GM23338 (cell line): ENCODE measurements around the gene ANKRD17. TPM values are rescaled to one million over a fixed set of nuclear protein-coding genes. Genes with fewer than 3 reads are reported as not detected.

Source experiments
- ATAC-seq: fragments of 200-7000 bp; cut with Tn5 transposase; 3 replicates; pipeline ENCODE4 v1.9.1; 2020
- DNase-seq: peaks from one replicate; pipeline ENCODE4 v3.0.0-alpha.2; 2015; ENCODE audit warnings: low spot score
- H2AFZ ChIP-seq: fragments of 200-600 bp; sonication (generic); 2 replicates; pipeline ENCODE4 v1.8.0; 2016; ENCODE audit warnings: antibody characterized with exemption, mild to moderate bottlenecking, moderate library complexity
- H3F3A ChIP-seq: fragments of 200-600 bp; sonication (generic); replicated peaks from 2 replicates; pipeline ENCODE4 v1.8.0; 2017; ENCODE audit warnings: antibody characterized with exemption, mixed run types, low read depth
- H3K27ac ChIP-seq: fragments of 200-600 bp; sonication (generic); 2 replicates; pipeline ENCODE4 v1.6.1; 2016; ENCODE audit warnings: low read depth
- H3K27me3 ChIP-seq: fragments of 200-600 bp; sonication (generic); 2 replicates; pipeline ENCODE4 v1.8.0; 2016; ENCODE audit warnings: mild to moderate bottlenecking, mixed run types, moderate library complexity; ENCODE audit not compliant: insufficient read depth
- H3K36me3 ChIP-seq: fragments of 200-600 bp; sonication (generic); 2 replicates; pipeline ENCODE4 v1.8.0; 2016; ENCODE audit warnings: mild to moderate bottlenecking; ENCODE audit not compliant: insufficient read depth
- H3K4me1 ChIP-seq: fragments of 200-600 bp; sonication (generic); 2 replicates; pipeline ENCODE4 v1.8.0; 2016; ENCODE audit warnings: mild to moderate bottlenecking, moderate library complexity; ENCODE audit not compliant: insufficient read depth
- H3K4me2 ChIP-seq: fragments of 200-600 bp; sonication (generic); 2 replicates; pipeline ENCODE4 v1.7.1; 2017; ENCODE audit warnings: mixed run types
- H3K4me3 ChIP-seq: fragments of 200-600 bp; sonication (generic); 2 replicates; pipeline ENCODE4 v1.6.1; 2016; ENCODE audit warnings: mixed run types
- H3K79me2 ChIP-seq: fragments of 200-600 bp; sonication (generic); replicated peaks from 2 replicates; pipeline ENCODE4 v1.8.0; 2017; ENCODE audit warnings: mild to moderate bottlenecking; ENCODE audit not compliant: insufficient read depth
- H3K9me2 ChIP-seq: fragments of 200-600 bp; sonication (generic); 2 replicates; pipeline ENCODE4 v1.8.0; 2017; ENCODE audit not compliant: insufficient read depth
- H4K20me1 ChIP-seq: fragments of 200-600 bp; sonication (generic); replicated peaks from 2 replicates; pipeline ENCODE4 v1.8.0; 2017; ENCODE audit warnings: mild to moderate bottlenecking; ENCODE audit not compliant: insufficient read depth
- H3K27ac Mint-ChIP-seq: 2 replicates; pipeline ENCODE4 v1.8.0; 2020; ENCODE audit warnings: inconsistent platforms, mild to moderate bottlenecking, moderate library complexity, mixed read lengths
- H3K27me3 Mint-ChIP-seq: 3 replicates; pipeline ENCODE4 v1.8.0; 2022; ENCODE audit warnings: low read depth, mild to moderate bottlenecking, moderate library complexity, mixed read lengths, inconsistent platforms; ENCODE audit not compliant: insufficient read depth, poor library complexity
- H3K36me3 Mint-ChIP-seq: 3 replicates; pipeline ENCODE4 v1.8.0; 2021; ENCODE audit warnings: low read depth, mild to moderate bottlenecking, inconsistent platforms, moderate library complexity, mixed read lengths
- H3K4me1 Mint-ChIP-seq: 3 replicates; pipeline ENCODE4 v1.8.0; 2020; ENCODE audit warnings: mild to moderate bottlenecking, inconsistent platforms, mixed read lengths
- H3K4me3 Mint-ChIP-seq: 3 replicates; pipeline ENCODE4 v1.8.0; 2021; ENCODE audit warnings: moderate library complexity, mild to moderate bottlenecking, inconsistent platforms, mixed read lengths
- H3K9me3 Mint-ChIP-seq: 3 replicates; pipeline ENCODE4 v1.8.0; 2020; ENCODE audit warnings: moderate library complexity, mild to moderate bottlenecking, inconsistent platforms, mixed read lengths
- CREB1 ChIP-seq: fragments of 250-450 bp; sonication (Bioruptor Pico); IDR thresholded peaks from 2 replicates; pipeline ENCODE4 v1.5.0; 2020; ENCODE audit warnings: low read depth, mild to moderate bottlenecking, moderate library complexity
- EZH2 ChIP-seq: fragments of 200-600 bp; sonication (generic); IDR thresholded peaks from one replicate; pipeline ENCODE4 v1.8.0; 2017; ENCODE audit warnings: antibody characterized with exemption, mild to moderate bottlenecking, low read depth; ENCODE audit not compliant: unreplicated experiment
- JUNB ChIP-seq: IDR thresholded peaks from one replicate; pipeline ENCODE4 v1.6.1; 2016; ENCODE audit warnings: antibody characterized with exemption; ENCODE audit not compliant: unreplicated experiment
- NANOG ChIP-seq: IDR thresholded peaks from 2 replicates; pipeline ENCODE4 v1.6.1; 2016; ENCODE audit warnings: antibody characterized with exemption, borderline replicate concordance
- POLR2AphosphoS5 ChIP-seq: IDR thresholded peaks from 2 replicates; pipeline ENCODE4 v1.6.1; 2016; ENCODE audit warnings: antibody characterized with exemption, low read depth
- ZNF114 ChIP-seq: fragments of 250-450 bp; sonication (Bioruptor Pico); IDR thresholded peaks from 2 replicates; pipeline ENCODE4 v1.5.0; 2020; ENCODE audit warnings: mild to moderate bottlenecking, moderate library complexity
- ZNF331 ChIP-seq: fragments of 250-450 bp; sonication (Bioruptor Pico); IDR thresholded peaks from 2 replicates; pipeline ENCODE4 v1.5.0; 2020; ENCODE audit warnings: low read depth, mild to moderate bottlenecking, moderate library complexity
- polyA plus RNA-seq: library from polyadenylated mRNA; unstranded; fragments of >200 nt; fragmentation: Nextera tagmentation; extraction: Ambion mirVana; gene quantifications from 2 replicates; pipeline ENCODE4 v1.2.1, GENCODE V29; 2016
- total RNA-seq: library from RNA; depleted of rRNA; stranded (reverse); fragments of >200 nt; shearing (Covaris generic); gene quantifications from 2 replicates; pipeline ENCODE4 v1.2.3, GENCODE V29; 2014
- TF ChIP-seq, protein P1 (sequence below), 2 experiments: fragments of 200-600 bp in 1 of 2; sonication (generic) in 1 of 2; conservative IDR thresholded peaks; 2 replicates each; pipeline versions ENCODE4 v1.5.1 to v1.6.1; 2016 to 2017; ENCODE audit warnings: antibody characterized with exemption in 2 of 2, low read depth in 2 of 2, mild to moderate bottlenecking in 2 of 2, moderate library complexity in 1 of 2
- TF ChIP-seq, protein P2 (sequence below): IDR thresholded peaks from 2 replicates; pipeline ENCODE4 v1.6.1; 2016; ENCODE audit warnings: antibody characterized with exemption
- TF ChIP-seq, protein P3 (sequence below): fragments of 250-450 bp; sonication (Bioruptor Pico); IDR thresholded peaks from 2 replicates; pipeline ENCODE4 v1.5.0; 2020; ENCODE audit warnings: mild to moderate bottlenecking, moderate library complexity

The ANKRD17 gene
- total and polyA plus RNA-seq, 2 experiments from 2014 or later = 41.9 to 85.3 TPM

DNA sequence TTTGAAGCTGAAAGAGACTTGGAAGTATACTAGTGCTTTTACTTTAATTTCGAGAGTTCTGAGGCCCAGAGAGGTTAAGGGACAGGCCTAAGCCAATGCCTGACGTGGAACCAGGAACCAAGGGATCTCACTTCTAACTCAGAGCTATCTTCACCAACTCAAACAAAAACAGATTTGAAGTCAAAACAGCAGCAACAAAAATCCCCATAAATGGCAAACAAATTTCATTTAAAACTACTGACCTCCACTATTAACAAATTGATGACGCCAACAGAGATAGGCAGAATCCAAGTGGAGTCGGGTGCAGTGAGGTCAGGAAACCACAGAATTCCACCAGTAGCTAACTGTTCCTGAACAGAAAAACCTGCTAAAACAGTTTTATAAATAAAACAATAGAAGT, 194.1 kb downstream of the ANKRD17 start:
- Histone ChIP-seq H3K4me1 (no peaks in the 10 kb centered on the region), H2AFZ (no peak overlapping the region), H3K27me3 (no peaks in the 10 kb centered on the region), H3F3A (no peaks in the 10 kb centered on the region), H3K4me2 (no peak overlapping the region), H3K9me2 (no peaks in the 10 kb centered on the region), H3K36me3 (peaks cover 6% of the 10 kb centered on the region), H3K4me3 (no peak overlapping the region), H3K27ac (no peak overlapping the region), H4K20me1 (no peaks in the 10 kb centered on the region), H3K79me2 (peaks cover 15% of the 10 kb centered on the region; the same call in 1 of the 2 replicates)
- H3K36me3 Mint-ChIP-seq = peaks cover 41% of the 10 kb centered on the region
- ATAC-seq (no peak), DNase-seq (no peak)
- H3K27ac Mint-ChIP-seq = no peak overlapping the region
- no peak overlapping the region for H3K4me3 Mint-ChIP-seq
- H3K4me1 Mint-ChIP-seq = peaks cover 8% of the 10 kb centered on the region
- H3K27me3 Mint-ChIP-seq = peaks cover 6% of the 10 kb centered on the region
- H3K9me3 Mint-ChIP-seq = no peaks in the 10 kb centered on the region; the same call in 2 of the 3 replicates
- no peak for TF ChIP-seq ZNF114 (CRISPR knock-in tag)
- TF ChIP-seq, protein P1, sequence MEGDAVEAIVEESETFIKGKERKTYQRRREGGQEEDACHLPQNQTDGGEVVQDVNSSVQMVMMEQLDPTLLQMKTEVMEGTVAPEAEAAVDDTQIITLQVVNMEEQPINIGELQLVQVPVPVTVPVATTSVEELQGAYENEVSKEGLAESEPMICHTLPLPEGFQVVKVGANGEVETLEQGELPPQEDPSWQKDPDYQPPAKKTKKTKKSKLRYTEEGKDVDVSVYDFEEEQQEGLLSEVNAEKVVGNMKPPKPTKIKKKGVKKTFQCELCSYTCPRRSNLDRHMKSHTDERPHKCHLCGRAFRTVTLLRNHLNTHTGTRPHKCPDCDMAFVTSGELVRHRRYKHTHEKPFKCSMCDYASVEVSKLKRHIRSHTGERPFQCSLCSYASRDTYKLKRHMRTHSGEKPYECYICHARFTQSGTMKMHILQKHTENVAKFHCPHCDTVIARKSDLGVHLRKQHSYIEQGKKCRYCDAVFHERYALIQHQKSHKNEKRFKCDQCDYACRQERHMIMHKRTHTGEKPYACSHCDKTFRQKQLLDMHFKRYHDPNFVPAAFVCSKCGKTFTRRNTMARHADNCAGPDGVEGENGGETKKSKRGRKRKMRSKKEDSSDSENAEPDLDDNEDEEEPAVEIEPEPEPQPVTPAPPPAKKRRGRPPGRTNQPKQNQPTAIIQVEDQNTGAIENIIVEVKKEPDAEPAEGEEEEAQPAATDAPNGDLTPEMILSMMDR (conservative IDR thresholded peaks at IDR 0.05; ENCODE audit: low read depth in 2 of 2) = no peak
- TF ChIP-seq EZH2 = no peak
- no peak for TF ChIP-seq NANOG
- TF ChIP-seq, protein P2, sequence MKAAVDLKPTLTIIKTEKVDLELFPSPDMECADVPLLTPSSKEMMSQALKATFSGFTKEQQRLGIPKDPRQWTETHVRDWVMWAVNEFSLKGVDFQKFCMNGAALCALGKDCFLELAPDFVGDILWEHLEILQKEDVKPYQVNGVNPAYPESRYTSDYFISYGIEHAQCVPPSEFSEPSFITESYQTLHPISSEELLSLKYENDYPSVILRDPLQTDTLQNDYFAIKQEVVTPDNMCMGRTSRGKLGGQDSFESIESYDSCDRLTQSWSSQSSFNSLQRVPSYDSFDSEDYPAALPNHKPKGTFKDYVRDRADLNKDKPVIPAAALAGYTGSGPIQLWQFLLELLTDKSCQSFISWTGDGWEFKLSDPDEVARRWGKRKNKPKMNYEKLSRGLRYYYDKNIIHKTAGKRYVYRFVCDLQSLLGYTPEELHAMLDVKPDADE = no peak
- TF ChIP-seq POLR2AphosphoS5 = no peak
- TF ChIP-seq CREB1 (CRISPR knock-in tag) = no peak
- TF ChIP-seq JUNB = no peak
- TF ChIP-seq, protein P3, sequence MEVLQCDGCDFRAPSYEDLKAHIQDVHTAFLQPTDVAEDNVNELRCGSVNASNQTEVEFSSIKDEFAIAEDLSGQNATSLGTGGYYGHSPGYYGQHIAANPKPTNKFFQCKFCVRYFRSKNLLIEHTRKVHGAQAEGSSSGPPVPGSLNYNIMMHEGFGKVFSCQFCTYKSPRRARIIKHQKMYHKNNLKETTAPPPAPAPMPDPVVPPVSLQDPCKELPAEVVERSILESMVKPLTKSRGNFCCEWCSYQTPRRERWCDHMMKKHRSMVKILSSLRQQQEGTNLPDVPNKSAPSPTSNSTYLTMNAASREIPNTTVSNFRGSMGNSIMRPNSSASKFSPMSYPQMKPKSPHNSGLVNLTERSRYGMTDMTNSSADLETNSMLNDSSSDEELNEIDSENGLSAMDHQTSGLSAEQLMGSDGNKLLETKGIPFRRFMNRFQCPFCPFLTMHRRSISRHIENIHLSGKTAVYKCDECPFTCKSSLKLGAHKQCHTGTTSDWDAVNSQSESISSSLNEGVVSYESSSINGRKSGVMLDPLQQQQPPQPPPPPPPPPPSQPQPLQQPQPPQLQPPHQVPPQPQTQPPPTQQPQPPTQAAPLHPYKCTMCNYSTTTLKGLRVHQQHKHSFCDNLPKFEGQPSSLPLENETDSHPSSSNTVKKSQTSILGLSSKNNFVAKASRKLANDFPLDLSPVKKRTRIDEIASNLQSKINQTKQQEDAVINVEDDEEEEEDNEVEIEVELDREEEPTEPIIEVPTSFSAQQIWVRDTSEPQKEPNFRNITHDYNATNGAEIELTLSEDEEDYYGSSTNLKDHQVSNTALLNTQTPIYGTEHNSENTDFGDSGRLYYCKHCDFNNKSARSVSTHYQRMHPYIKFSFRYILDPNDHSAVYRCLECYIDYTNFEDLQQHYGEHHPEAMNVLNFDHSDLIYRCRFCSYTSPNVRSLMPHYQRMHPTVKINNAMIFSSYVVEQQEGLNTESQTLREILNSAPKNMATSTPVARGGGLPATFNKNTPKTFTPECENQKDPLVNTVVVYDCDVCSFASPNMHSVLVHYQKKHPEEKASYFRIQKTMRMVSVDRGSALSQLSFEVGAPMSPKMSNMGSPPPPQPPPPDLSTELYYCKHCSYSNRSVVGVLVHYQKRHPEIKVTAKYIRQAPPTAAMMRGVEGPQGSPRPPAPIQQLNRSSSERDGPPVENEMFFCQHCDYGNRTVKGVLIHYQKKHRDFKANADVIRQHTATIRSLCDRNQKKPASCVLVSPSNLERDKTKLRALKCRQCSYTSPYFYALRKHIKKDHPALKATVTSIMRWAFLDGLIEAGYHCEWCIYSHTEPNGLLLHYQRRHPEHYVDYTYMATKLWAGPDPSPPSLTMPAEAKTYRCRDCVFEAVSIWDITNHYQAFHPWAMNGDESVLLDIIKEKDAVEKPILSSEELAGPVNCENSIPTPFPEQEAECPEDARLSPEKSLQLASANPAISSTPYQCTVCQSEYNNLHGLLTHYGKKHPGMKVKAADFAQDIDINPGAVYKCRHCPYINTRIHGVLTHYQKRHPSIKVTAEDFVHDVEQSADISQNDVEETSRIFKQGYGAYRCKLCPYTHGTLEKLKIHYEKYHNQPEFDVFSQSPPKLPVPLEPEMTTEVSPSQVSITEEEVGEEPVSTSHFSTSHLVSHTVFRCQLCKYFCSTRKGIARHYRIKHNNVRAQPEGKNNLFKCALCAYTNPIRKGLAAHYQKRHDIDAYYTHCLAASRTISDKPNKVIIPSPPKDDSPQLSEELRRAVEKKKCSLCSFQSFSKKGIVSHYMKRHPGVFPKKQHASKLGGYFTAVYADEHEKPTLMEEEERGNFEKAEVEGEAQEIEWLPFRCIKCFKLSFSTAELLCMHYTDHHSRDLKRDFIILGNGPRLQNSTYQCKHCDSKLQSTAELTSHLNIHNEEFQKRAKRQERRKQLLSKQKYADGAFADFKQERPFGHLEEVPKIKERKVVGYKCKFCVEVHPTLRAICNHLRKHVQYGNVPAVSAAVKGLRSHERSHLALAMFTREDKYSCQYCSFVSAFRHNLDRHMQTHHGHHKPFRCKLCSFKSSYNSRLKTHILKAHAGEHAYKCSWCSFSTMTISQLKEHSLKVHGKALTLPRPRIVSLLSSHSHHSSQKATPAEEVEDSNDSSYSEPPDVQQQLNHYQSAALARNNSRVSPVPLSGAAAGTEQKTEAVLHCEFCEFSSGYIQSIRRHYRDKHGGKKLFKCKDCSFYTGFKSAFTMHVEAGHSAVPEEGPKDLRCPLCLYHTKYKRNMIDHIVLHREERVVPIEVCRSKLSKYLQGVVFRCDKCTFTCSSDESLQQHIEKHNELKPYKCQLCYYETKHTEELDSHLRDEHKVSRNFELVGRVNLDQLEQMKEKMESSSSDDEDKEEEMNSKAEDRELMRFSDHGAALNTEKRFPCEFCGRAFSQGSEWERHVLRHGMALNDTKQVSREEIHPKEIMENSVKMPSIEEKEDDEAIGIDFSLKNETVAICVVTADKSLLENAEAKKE = no peak
- TF ChIP-seq ZNF331 (CRISPR knock-in tag) = no peak
